ENCODE data around the gene ACOT7.

Gene ACOT7

DNA sequence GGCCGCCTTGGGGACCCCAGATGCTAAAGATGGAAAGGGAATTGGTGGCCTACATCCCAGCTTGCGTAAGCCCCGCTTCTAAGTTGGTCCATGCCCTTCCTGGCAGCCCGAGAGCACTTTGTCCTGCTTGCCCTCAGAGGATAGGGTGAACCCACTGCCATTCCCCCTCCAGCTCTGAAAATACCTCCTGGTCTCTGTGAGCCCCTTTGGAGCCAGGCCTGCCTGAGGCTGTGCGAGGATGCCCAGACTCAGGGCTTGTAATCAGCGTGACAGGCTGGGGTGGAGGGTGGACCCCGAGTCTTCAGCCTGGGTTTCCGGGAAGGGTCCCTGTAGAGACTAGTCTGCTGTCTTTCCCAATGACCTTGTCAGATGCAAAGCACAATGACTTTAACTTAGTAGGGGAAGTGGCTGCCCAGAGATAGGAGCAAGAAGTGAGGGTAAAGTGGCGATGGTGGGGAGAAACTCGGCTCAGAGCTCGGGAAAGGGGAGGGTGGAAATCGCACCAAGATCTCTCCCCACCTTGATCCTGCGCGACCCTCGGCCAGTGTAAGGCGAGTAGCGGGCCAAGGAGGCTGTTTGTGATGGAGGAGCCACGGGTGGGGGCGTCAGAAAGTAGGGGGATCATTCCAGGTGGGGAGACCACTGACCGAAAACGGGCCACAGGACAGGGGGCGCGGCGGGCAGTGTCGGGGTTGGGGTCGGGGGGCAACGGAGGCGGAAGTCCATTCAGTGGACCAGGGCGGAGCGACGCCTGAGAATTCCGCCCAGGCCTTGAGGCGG lies 152.3 kb downstream of the ACOT7 start:
- H3K27me3 ChIP-seq (replicated peaks; ENCODE audit: control insufficient read depth, insufficient read depth, low read length): peaks cover 24% of the 10 kb centered on the region
- H3K36me3 ChIP-seq (ENCODE audit: control insufficient read depth, insufficient read depth, low read length, severe bottlenecking): no peaks in the 10 kb centered on the region
- H3K9ac ChIP-seq (ENCODE audit: low read length): no peak overlapping the region
- DNase-seq (ENCODE audit: low read depth): no peak
- H3K9me3 ChIP-seq (ENCODE audit: control insufficient read depth, low read length): peaks cover 4% of the 10 kb centered on the region
- peaks cover 14% of the 10 kb centered on the region for H3K4me1 ChIP-seq (ENCODE audit: control insufficient read depth, insufficient read depth, low read length)
- no peak overlapping the region for H3K4me3 ChIP-seq (ENCODE audit: low read length)

DNA sequence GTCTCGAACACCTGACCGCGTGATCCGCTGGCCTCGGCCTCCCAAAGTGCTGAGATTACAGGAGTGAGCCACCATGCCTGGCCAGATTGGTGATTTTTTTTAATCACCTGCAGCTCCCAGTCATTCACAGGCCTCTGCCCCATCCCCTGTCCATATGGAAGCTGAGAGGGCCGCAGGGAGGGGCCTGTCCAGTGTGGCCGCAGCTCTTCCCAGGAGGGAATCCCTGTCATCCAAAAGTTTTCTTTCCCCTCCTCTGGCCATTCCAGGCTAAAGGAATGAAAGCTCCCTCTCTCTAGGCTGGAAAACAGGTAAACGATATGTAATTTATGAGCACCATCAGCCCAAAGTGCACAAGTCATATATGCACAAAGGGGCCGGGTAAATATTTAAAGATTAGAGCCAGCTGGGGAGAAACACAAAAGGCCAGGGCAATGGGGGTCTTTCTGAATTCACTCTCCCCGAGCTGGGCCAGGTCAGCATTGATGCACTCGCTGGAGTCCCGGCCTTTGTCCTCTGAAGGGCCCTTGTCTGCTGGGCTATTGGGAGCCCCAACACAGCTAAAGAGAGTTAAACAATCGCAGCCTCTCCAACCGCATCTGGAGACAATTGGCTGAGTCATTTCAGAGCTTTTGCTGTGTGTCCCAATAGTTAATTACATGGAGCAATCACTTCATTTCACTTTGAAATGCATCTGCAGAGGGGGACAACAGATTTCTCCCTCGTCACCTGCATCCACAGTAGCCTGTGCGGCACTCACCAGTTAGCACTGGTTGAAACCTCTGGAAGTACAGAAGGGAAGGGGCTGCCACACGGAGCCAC lies 153.4 kb downstream of the ACOT7 start:
- H3K9ac ChIP-seq (ENCODE audit: low read length): no peak overlapping the region
- peaks cover 14% of the 10 kb centered on the region for H3K4me1 ChIP-seq (ENCODE audit: control insufficient read depth, insufficient read depth, low read length)
- no peak overlapping the region for H3K4me3 ChIP-seq (ENCODE audit: low read length)
- peaks cover 20% of the 10 kb centered on the region for H3K27me3 ChIP-seq (replicated peaks; ENCODE audit: control insufficient read depth, insufficient read depth, low read length)
- peaks cover 4% of the 10 kb centered on the region for H3K9me3 ChIP-seq (ENCODE audit: control insufficient read depth, low read length)
- H3K36me3 ChIP-seq (ENCODE audit: control insufficient read depth, insufficient read depth, low read length, severe bottlenecking): no peaks in the 10 kb centered on the region
- DNase-seq (ENCODE audit: low read depth): peak; percentile 91

DNA sequence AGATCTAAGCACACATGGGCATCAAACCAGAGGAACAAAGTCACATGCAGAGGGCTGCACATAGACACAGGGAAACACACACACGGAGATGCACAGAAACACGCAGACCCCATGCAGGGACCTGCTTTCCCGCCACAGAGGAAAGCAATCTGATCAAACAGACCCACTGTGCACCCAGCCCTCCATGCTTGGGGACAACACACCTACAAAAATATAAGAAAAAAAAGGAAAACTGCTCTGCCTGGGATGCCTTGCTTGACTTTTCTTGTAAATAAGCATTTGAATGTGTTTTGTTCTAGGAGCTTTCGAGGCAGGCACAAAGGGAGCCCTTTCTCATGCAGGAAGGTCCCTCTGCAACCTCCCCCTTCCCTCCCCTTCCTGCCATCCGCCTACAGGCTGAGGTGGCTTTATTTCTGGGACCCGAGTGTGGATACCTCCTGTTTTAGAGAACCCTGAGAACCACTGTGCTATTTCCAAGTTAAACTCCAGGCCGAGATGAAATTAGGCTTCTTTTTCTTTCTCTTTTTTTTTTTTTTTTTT lies 154.3 kb downstream of the ACOT7 start:
- no peak for DNase-seq (ENCODE audit: low read depth)
- peaks cover 4% of the 10 kb centered on the region for H3K9me3 ChIP-seq (ENCODE audit: control insufficient read depth, low read length)
- H3K27me3 ChIP-seq (replicated peaks; ENCODE audit: control insufficient read depth, insufficient read depth, low read length): peaks cover 15% of the 10 kb centered on the region
- H3K4me3 ChIP-seq (ENCODE audit: low read length): no peak overlapping the region
- H3K36me3 ChIP-seq (ENCODE audit: control insufficient read depth, insufficient read depth, low read length, severe bottlenecking): no peaks in the 10 kb centered on the region
- peaks cover 22% of the 10 kb centered on the region for H3K4me1 ChIP-seq (ENCODE audit: control insufficient read depth, insufficient read depth, low read length)
- H3K9ac ChIP-seq (ENCODE audit: low read length): no peak overlapping the region

DNA sequence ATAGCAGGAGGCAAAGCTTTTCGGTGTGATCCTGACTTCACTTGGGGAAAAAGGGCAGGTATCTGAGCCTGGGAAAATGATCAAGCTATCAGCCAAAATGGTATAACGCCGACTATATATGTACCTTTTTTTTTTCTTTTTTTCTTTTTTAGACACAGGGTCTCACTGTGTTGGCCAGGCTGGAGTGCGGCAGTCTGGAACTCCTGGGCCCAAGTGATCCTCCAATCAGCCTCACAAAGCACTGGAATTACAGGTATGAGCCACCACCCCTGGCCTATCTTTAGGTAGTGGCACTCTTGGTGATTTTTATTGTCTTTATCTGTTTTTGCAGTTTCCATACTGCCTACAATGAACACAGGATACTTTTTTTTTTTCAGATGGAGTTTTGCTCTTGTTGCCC lies 156.5 kb downstream of the ACOT7 start:
- Histone ChIP-seq H3K27me3 (replicated peaks; ENCODE audit: control insufficient read depth, insufficient read depth, low read length) (peaks cover 6% of the 10 kb centered on the region), H3K4me3 (ENCODE audit: low read length) (no peak overlapping the region), H3K36me3 (ENCODE audit: control insufficient read depth, insufficient read depth, low read length, severe bottlenecking) (peaks cover 10% of the 10 kb centered on the region), H3K9ac (ENCODE audit: low read length) (no peak overlapping the region), H3K9me3 (ENCODE audit: control insufficient read depth, low read length) (no peaks in the 10 kb centered on the region), H3K4me1 (ENCODE audit: control insufficient read depth, insufficient read depth, low read length) (peaks cover 26% of the 10 kb centered on the region)
- DNase-seq (ENCODE audit: low read depth): no peak

DNA sequence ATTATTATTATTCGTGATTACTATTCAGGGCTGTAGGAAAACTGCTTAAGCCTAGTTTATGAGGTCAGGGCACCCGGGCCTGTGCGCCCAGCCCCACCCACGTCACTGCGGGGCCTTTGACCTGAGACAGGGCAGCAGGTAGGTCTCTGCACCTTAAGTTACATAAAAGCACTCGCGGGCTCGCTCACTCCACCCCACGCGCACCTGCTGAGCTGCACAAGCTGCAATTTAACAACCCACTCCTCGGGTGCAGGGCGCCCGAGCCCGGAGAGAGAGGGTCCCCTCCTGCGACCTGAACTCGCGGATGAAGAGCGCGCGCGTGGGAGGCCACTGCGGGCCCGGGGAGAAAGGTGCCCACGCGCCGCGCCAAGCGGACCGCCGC lies 158.3 kb downstream of the ACOT7 start:
- Histone ChIP-seq H3K4me3 (ENCODE audit: low read length) (peak overlapping the region; percentile 91), H3K36me3 (ENCODE audit: control insufficient read depth, insufficient read depth, low read length, severe bottlenecking) (peaks cover 23% of the 10 kb centered on the region), H3K27me3 (replicated peaks; ENCODE audit: control insufficient read depth, insufficient read depth, low read length) (no peaks in the 10 kb centered on the region), H3K4me1 (ENCODE audit: control insufficient read depth, insufficient read depth, low read length) (peaks cover 16% of the 10 kb centered on the region), H3K9me3 (ENCODE audit: control insufficient read depth, low read length) (no peaks in the 10 kb centered on the region), H3K9ac (ENCODE audit: low read length) (peak overlapping the region; percentile 92)
- no peak for DNase-seq (ENCODE audit: low read depth)

DNA sequence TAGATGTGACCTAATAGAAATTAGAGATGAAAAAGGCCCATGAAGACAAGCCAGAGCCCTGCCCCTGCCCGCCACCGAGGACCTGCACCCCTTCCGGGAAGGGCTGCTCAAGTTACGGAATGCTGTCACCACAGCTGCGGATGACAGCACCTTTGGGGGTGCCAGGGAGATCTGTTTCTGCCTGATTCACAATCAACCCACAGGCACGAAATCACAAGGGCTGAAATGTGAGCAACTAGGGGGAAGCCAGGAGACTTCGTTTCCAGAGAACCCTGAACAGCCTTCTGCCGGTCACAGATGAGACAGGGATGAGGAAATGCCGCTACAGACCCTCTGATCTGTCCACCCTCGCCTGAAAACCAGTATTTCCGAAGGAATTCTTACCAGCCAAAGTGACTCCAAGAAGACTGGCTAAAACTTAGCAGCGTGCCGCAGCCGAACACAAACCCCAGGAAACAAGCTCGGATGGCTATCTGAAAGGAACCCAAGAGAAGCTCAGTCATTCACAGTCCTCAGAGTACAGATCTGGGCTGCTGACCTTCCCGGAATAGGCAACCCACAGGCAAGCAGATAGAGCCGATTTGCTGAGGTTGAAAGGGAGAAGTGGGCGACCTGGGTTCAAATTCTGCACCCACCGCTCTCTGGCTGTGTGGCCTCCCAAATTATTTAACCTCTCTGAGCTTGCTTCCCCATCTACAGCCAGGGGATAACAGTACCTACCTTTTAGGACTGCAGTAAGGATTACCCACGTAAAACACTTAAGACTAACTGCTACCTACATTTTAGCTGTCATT lies 158.9 kb downstream of the ACOT7 start:
- peaks cover 26% of the 10 kb centered on the region for H3K36me3 ChIP-seq (ENCODE audit: control insufficient read depth, insufficient read depth, low read length, severe bottlenecking)
- DNase-seq (ENCODE audit: low read depth): no peak
- no peaks in the 10 kb centered on the region for H3K9me3 ChIP-seq (ENCODE audit: control insufficient read depth, low read length)
- no peaks in the 10 kb centered on the region for H3K27me3 ChIP-seq (replicated peaks; ENCODE audit: control insufficient read depth, insufficient read depth, low read length)
- H3K4me1 ChIP-seq (ENCODE audit: control insufficient read depth, insufficient read depth, low read length): peaks cover 12% of the 10 kb centered on the region
- peak overlapping the region; percentile 91 for H3K4me3 ChIP-seq (ENCODE audit: low read length)
- peak overlapping the region; percentile 92 for H3K9ac ChIP-seq (ENCODE audit: low read length)

DNA sequence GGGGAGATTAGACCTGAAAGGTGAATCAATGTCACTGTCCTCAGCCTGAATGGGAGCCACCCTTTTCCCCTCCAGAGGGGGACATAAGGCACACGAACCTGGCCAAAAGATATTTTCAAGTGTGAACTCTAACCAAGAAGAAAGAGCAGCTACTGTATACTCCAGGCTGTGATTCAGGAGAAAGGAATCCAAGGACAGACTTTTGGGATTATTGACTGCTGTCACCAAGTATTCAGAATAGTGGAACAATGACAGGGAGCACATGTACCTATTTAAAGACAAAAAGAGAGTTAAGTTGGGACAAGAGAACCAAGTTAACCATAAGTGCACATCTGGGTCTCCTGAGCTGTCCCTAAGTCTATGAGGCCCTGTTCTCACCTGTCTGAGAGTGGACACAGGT lies 160.2 kb downstream of the ACOT7 start:
- no peak overlapping the region for H3K4me3 ChIP-seq (ENCODE audit: low read length)
- H3K4me1 ChIP-seq (ENCODE audit: control insufficient read depth, insufficient read depth, low read length): peaks cover 12% of the 10 kb centered on the region
- no peak for DNase-seq (ENCODE audit: low read depth)
- H3K9me3 ChIP-seq (ENCODE audit: control insufficient read depth, low read length): no peaks in the 10 kb centered on the region
- H3K9ac ChIP-seq (ENCODE audit: low read length): no peak overlapping the region
- no peaks in the 10 kb centered on the region for H3K27me3 ChIP-seq (replicated peaks; ENCODE audit: control insufficient read depth, insufficient read depth, low read length)
- peaks cover 30% of the 10 kb centered on the region for H3K36me3 ChIP-seq (ENCODE audit: control insufficient read depth, insufficient read depth, low read length, severe bottlenecking)

DNA sequence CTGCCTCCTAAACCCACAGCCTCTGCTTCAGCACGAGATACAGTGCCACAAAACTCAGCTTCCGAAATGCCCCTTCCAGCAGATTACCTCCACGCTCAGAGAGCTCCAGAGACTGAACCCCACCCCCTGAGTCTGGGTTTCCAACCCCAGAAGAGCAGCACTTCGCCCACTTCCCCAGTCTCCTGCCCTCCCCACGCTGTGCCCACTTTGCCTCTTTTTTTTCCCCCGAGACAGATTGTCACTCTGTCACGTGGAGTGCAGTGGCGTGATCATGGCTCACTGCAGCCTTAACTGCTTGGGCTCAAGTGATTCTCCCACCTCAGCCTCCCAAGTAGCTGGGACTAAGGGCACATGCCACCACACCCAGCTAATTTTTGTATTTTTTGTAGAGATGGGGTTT lies 167.9 kb downstream of the ACOT7 start:
- peaks cover 11% of the 10 kb centered on the region for H3K4me1 ChIP-seq (ENCODE audit: control insufficient read depth, insufficient read depth, low read length)
- no peaks in the 10 kb centered on the region for H3K27me3 ChIP-seq (replicated peaks; ENCODE audit: control insufficient read depth, insufficient read depth, low read length)
- H3K4me3 ChIP-seq (ENCODE audit: low read length): no peak overlapping the region
- peaks cover 50% of the 10 kb centered on the region for H3K36me3 ChIP-seq (ENCODE audit: control insufficient read depth, insufficient read depth, low read length, severe bottlenecking)
- no peak overlapping the region for H3K9ac ChIP-seq (ENCODE audit: low read length)
- DNase-seq (ENCODE audit: low read depth): no peak
- H3K9me3 ChIP-seq (ENCODE audit: control insufficient read depth, low read length): no peaks in the 10 kb centered on the region

DNA sequence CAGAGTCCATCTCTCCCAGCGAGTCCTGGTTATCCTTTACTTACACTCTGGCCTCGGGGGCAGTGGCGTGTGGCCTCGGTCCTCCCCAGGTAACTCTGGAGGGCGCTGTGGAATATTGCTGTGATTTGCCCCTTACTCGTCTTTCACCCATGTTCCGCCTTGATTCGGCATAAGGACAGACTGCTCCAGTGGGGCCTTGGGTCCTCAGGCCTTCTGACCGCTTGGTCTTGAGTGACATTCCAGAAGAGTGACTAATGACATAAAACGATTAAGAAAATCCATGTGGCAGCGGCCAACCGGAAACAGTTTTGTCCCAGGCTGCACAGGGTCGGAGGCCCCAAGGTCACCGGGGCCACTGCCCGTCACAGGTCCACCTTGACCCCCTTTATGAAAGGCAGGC lies 168.8 kb downstream of the ACOT7 start:
- Histone ChIP-seq H3K9me3 (ENCODE audit: control insufficient read depth, low read length) (no peaks in the 10 kb centered on the region), H3K9ac (ENCODE audit: low read length) (no peak overlapping the region), H3K4me1 (ENCODE audit: control insufficient read depth, insufficient read depth, low read length) (peaks cover 11% of the 10 kb centered on the region), H3K27me3 (replicated peaks; ENCODE audit: control insufficient read depth, insufficient read depth, low read length) (no peaks in the 10 kb centered on the region), H3K4me3 (ENCODE audit: low read length) (no peak overlapping the region), H3K36me3 (ENCODE audit: control insufficient read depth, insufficient read depth, low read length, severe bottlenecking) (peaks cover 46% of the 10 kb centered on the region)
- no peak for DNase-seq (ENCODE audit: low read depth)

DNA sequence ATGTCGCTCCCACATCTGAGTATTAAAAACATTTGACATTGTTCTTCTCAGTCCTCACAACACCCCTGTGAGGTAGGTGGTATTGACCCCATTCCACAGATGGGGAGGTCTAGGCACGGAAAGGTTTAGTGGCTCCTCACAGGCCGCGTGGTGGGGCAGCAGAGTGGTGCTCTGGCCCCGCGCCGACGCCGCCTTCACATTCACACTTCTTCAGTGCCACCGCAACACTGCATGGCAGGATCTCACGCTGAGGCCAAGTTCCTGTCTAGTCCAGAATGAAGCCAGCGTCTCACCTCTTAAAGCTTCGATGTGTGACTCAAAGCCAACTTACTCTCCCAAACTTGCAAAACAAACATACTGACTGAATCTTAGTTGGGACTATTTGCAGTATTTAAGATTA lies 169.9 kb downstream of the ACOT7 start:
- H3K36me3 ChIP-seq (ENCODE audit: control insufficient read depth, insufficient read depth, low read length, severe bottlenecking): peaks cover 43% of the 10 kb centered on the region
- H3K27me3 ChIP-seq (replicated peaks; ENCODE audit: control insufficient read depth, insufficient read depth, low read length): no peaks in the 10 kb centered on the region
- no peak overlapping the region for H3K4me3 ChIP-seq (ENCODE audit: low read length)
- no peak overlapping the region for H3K9ac ChIP-seq (ENCODE audit: low read length)
- no peaks in the 10 kb centered on the region for H3K9me3 ChIP-seq (ENCODE audit: control insufficient read depth, low read length)
- DNase-seq (ENCODE audit: low read depth): no peak
- H3K4me1 ChIP-seq (ENCODE audit: control insufficient read depth, insufficient read depth, low read length): peaks cover 11% of the 10 kb centered on the region

DNA sequence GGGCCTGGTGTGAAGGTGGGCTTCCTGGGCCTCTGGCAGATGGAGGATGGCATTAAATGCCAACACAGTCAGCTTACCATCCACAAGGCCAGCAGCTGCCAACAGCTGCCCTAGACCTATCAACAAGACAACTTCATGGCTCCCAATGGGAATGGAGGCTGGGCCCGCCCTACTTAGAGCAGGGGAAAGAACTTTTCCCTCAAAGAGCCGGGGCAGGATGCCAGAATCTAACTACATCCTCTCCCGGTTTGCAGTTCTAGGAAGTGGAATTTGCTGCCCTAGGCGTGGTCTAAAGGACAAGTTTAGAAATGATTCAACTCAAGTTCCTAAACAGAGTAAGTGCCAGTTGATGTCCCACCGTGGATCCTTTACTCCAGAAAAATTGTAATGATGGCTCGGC lies 170.9 kb downstream of the ACOT7 start:
- peak; percentile 37 for DNase-seq (ENCODE audit: low read depth)
- Histone ChIP-seq H3K36me3 (ENCODE audit: control insufficient read depth, insufficient read depth, low read length, severe bottlenecking) (peaks cover 43% of the 10 kb centered on the region), H3K27me3 (replicated peaks; ENCODE audit: control insufficient read depth, insufficient read depth, low read length) (no peaks in the 10 kb centered on the region), H3K4me3 (ENCODE audit: low read length) (no peak overlapping the region), H3K4me1 (ENCODE audit: control insufficient read depth, insufficient read depth, low read length) (peaks cover 11% of the 10 kb centered on the region), H3K9ac (ENCODE audit: low read length) (no peak overlapping the region), H3K9me3 (ENCODE audit: control insufficient read depth, low read length) (no peaks in the 10 kb centered on the region)
